Amygdala (tissue), 56 donors: ENCODE results near the gene KRT17.
"Not testable (repeated sequence)": the region's sequence is repeated elsewhere in the genome, so short reads cannot be mapped to it uniquely, and the experiment has no call there.

Experiments
- DNase-seq, 56 donors: peaks; one replicate each; lab custom pipeline; 2025; lab: John Stamatoyannopoulos, UW

The KRT17 gene

GRCh38 chr17:41580687-41581365 is 43.5 kb downstream of the KRT17 start:
- DNase-seq: no peak

- DNase-seq: no peak
These were observed 44.2 kb downstream of the KRT17 start for GRCh38 chr17:41580244-41580575.

GRCh38 chr17:41579484-41580243 is 44.7 kb downstream of the KRT17 start:
- peak in 33 of 56 donors; percentile 0 to 67 (median 19) for DNase-seq

DNA sequence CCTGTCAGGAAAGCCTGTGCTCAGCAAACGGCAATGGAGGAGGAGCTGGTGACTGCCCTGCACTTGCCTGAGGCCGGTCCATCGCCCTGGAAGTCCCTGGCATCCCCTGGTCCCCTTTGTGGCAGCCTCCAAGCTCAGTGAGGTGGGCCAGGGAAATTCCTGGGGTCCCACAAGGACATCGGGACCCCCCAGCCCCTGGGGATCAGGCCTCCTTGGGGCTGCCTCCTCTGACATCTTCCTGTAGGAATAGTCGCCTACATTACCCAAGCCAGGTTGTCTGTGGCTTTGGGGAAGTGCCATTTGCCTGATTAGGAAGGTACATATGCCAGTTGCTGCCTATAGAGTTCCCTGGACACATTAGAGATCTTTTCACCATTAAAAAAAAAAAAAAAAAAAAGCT is 45.4 kb downstream of the KRT17 start:
- DNase-seq: no peak

- no peak for DNase-seq
These were observed 45.8 kb downstream of the KRT17 start for GRCh38 chr17:41578538-41578937.

- DNase-seq: not testable (repeated sequence)
These were observed 47.6 kb downstream of the KRT17 start for GRCh38 chr17:41576740-41577139.

DNA sequence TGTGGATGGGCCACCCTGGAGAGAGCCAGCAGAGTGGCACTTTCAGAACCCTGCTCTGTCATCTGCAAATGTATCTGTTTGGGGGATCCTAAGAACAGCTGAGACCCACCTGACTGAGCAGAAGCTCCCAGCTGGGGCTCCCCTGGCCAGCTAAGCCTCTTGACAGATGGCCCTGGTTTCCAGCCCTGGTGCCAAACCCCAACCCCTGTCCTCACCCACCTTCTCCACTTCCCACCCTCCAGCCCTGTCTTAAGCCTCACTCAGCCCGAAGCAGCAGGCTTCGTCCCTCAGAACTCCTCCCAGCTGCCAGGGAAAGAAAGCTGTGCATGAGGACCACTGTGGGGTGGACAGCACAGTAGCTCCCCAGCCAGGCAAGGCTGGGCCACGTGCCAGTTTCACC is 49.0 kb downstream of the KRT17 start:
- DNase-seq: no peak

DNA sequence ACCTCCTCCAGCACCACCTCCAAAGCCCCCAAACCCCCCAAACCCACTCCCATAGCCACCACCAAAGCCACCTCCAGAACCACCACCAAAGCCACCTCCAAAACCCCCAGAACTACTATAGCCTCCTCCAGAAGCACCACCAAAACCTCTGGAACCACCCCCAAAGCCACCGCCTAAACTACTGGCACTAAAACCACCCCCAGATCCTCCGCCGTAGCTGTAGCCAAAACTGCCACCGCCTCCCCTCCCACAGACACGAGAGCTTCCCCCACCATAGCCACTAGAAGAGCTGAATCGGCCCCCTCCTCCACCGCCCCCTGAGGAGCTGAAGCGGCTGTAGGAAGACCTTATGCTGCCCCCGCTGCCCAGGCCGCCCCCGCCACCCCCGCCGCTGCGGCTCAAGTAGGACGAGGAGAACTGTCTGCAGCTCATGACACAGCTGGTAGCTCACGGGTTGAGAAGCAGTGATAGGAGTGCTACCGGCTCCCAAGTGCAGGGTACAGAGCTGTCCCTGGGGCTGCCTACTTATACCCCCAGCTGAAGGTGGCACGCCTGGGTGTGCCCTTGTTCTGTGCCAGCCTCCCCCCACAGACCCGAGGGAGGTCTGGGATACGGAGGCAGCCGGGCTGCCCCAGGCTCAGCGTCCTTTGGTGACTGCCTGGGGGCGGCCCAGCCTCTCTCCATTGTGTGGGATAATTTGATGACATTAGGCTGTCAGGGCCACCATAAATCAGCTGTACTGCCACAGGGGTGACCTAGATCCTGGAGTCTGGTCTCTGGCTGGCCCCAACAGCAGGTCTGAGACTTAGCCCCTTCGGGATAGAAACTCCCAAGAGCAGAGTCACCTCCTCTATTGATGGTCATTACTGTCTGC is 52.6 kb downstream of the KRT17 start, which contains the start of gene KRT9:
Gene KRT9 (minus strand): TSS at position 499 of the 874 bp plus-strand sequence. CDS start 67 bp downstream, at position 432.
- DNase-seq: no peak
